Activated CD4-positive, alpha-beta T cell treated with anti-CD3 and anti-CD28 coated beads for 24 hours (primary cell): ENCODE data around the gene TEX44.

Experiments used
- DNase-seq, 2 donors: peaks; one replicate each; pipeline ENCODE4 v3.0.0-alpha.2; 2020; ENCODE audit warnings: low read depth in 2 of 2

Gene TEX44

GRCh38 chr2:231604685-231605606 is 12.3 kb downstream of the TEX44 start:
- DNase-seq: peak; percentile 81 to 94

- DNase-seq: no peak
These were observed 13.0 kb downstream of the TEX44 start for GRCh38 chr2:231605607-231606091.

DNA sequence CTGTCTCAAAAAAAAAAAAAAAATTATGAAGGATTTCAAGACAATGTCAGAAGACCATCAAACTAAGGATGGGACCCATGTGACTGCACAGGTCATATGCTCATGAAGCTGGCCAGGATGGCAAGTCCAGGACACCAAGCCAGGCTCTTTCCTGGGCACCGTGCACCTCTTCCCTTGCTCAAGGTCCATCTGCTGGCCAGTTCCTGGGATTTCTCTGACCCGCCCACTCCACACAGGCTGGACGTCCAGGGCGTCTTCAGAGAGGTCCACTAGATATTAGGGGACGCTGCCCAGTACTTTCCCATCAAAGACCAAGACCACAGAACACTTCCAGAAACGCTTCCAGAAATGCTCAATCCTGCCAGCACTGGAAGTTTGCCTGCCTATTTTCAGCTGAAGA is 14.3 kb downstream of the TEX44 start:
- no peak for DNase-seq

DNA sequence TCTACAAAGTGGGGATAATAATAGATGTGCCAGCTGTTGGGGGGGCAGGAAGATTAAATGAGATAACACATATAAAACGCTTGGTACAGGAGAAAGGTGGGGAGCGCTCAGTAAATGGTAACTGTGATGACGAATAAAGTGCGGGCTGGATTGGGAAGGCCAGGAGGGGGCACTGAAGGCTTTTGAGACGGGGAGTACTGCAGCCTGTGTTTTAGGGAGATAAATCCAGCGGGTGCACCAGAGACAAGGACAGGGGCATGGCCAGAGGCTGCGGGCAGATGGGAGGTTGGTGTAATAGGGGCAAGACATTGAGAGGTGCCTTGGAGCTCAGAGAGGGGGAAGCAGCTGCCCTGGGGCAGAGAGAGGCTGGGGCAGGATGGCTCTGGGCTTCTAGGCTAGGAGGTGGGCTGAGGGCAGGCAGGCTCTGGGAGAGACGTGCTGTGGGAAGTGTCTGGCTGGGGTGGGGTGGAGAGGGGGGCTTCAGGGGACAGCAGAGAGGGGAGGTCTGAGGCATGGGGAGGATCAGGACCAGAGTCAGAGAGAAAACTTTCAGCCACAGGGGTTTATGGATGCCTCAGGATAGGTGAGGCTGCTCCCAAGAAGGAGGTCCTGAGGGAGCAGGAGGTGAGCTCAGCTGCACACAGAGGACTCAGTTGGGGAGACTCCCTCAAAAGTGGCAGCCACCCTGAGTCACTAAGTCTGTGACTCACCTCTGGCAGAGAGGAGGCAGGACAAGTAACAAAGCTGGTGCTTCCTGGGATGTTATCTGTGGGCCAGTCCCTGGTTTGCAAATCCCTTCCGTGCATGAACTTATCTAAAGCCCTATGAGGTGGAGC is 18.8 kb downstream of the TEX44 start:
- peak; percentile 44 to 61 for DNase-seq

DNA sequence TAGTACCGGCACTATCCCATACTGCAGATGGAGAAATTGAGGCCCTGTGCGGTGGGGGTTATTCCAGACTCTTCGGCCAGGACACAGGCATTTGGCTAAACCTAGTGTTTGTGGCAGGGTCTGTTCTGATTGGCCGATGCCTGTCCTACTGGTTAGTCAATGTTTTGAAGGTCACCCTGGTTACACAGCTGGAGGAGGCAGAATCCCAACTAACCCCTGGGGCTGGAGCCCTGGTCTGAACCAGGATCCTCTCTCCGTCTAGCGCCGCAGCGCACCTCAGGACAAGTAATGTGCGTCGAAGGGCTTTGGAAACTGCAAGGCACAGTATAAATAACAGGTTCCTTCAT is 19.4 kb downstream of the TEX44 start:
- no peak for DNase-seq

GRCh38 chr2:231612456-231613330 is 20.0 kb downstream of the TEX44 start:
- DNase-seq: peak; percentile 90 to 95

- no peak for DNase-seq
These were observed 20.6 kb downstream of the TEX44 start for GRCh38 chr2:231613331-231613662.

GRCh38 chr2:231613663-231614558 is 21.2 kb downstream of the TEX44 start:
- DNase-seq: peak; percentile 71 to 84

DNA sequence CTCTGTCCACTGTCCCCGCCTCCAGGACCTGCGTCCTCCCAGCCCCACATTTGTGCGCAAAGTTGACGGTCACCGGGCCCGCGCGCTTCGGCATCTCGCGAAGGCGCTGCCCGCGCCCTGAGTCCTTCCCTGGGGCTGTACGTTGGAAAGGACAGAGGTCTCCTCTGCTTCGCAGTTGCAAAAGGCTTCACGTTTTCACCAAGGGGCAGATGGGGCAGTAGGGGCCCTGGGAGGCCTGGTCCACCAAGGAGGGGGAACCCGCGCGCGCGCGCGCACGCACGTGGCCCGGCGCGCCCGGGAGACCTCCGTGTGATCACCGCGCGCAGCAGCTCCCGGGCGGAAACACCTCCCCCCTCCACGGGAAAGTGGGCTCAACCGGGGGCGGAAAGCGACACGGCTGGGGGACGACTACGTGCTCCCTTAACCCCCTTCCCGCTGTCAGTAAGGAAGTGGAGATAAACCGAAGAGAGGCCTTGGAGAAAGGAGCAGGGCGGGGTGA is 21.9 kb downstream of the TEX44 start:
- peak in 1 of 2 donors; percentile 38 for DNase-seq

GRCh38 chr2:231615058-231615671 is 22.5 kb downstream of the TEX44 start:
- no peak for DNase-seq

GRCh38 chr2:231616296-231616695 is 23.6 kb downstream of the TEX44 start:
- no peak for DNase-seq

DNA sequence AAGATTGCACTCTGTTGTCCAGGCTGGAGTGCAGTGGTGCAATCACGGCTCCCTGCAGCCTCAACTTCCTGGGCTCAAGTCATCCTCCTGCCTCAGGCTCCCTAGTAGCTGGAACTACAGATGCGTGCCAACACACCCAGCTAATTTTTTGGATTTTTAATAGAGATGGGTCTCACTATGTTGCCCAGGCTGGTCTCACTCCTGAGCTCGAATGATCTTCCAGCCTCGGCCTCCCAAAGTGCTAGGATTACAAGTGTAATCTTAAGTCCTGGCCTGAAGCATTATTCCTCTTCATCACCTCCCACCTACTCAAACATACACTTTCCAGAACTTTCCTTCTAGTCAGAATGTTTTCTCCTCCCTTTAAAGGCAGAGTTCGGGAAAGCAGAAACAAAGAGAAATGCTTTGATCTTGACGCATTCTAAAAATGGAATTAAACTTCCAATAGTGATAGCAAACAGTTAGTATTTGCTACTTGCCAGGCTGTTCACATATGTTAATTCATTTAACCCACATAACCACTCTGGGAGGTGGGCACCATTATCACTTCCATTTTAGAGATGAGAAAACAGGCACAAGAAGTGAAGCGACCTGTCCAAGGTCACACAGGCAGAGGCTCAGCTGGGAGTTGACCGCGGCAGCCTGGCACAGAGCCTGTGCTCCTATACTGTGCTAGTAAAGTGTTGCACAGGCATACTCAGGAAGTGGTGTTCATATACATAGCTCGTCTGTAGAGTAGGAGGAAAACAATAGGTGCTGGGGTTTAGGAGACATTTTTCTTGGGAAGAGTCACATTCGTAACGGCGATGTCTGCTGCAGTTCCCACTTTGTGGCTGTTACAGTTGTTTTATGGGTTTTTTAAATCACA is 24.6 kb downstream of the TEX44 start:
- DNase-seq: no peak

- DNase-seq: no peak
These were observed 28.6 kb downstream of the TEX44 start for GRCh38 chr2:231621051-231621879.

DNA sequence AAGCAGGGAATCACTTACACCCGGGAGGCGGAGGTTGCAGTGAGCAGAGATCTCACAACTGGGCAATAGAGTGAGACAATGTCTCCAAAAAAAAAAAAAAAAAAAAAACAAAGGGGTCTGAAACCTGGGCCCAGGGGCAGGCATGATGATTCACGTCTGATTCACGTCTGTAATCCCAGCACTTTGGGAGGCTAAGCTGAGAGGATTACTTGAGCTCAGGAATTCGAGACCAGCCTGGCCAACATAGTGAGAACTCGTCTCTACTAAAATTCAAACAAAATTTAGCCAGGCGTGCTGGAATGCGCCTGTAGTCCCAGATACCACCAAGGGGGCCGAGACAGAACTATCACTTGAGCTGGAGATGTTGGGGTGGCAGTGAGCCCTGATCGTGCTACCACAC is 30.3 kb downstream of the TEX44 start:
- no peak for DNase-seq

GRCh38 chr2:231626449-231626848 is 33.8 kb downstream of the TEX44 start:
- no peak for DNase-seq

GRCh38 chr2:231627384-231628120 is 34.9 kb downstream of the TEX44 start:
- DNase-seq: no peak

DNA sequence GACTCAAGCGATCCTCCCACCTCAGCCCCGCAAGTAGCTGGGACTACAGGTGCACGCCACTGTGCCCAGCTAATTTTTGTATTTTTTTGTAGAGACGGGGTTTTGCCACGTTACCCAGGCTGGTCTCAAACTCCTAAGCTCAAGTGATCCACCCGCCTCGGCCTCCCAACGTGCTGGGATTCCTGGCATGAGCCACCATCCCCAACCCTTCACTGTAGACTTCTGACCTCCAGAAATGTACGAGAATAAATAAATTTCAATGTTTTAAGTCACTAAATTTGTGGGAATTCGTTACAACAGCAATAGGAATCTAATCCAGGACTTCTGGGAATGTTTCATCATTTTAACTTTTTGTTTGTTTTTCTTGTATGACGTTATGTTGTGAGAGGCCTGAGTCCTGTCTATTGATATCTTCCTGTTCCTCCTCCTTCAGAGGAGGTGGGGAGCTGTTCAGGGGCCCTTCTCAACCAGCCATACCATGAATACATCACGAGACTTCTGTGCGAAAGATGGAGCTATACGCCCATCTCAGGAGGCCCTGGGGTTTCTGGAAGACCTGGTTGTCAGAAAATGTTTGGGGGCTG is 40.0 kb downstream of the TEX44 start:
- no peak for DNase-seq
